Astrocyte of the spinal cord (primary cell): Measurements from ENCODE around the gene MAST4.

Experiments
- DNase-seq: peaks from one replicate; pipeline ENCODE4 v3.0.0; 2011; ENCODE audit warnings: low read depth, low spot score
- H3K4me3 ChIP-seq: 2 replicates; pipeline ENCODE4 v1.5.1; 2011; ENCODE audit warnings: low read depth, mild to moderate bottlenecking, low read length, moderate library complexity
- CTCF ChIP-seq: IDR thresholded peaks from 2 replicates; pipeline ENCODE4 v1.5.1; 2012; ENCODE audit warnings: low read depth, mild to moderate bottlenecking, low read length, inconsistent platforms
- in situ Hi-C: cut with HindIII; loops from 2 replicates; pipeline ENCODE4 v1.10.0; 2017; ENCODE audit warnings: low sequenced_read_pairs

The MAST4 gene

GRCh38 chr5:67058998-67059743 lies 463.0 kb downstream of the MAST4 start:
- in situ Hi-C loops: no loop called here
- no peak overlapping the region for H3K4me3 ChIP-seq
- TF ChIP-seq CTCF: no peak

DNA sequence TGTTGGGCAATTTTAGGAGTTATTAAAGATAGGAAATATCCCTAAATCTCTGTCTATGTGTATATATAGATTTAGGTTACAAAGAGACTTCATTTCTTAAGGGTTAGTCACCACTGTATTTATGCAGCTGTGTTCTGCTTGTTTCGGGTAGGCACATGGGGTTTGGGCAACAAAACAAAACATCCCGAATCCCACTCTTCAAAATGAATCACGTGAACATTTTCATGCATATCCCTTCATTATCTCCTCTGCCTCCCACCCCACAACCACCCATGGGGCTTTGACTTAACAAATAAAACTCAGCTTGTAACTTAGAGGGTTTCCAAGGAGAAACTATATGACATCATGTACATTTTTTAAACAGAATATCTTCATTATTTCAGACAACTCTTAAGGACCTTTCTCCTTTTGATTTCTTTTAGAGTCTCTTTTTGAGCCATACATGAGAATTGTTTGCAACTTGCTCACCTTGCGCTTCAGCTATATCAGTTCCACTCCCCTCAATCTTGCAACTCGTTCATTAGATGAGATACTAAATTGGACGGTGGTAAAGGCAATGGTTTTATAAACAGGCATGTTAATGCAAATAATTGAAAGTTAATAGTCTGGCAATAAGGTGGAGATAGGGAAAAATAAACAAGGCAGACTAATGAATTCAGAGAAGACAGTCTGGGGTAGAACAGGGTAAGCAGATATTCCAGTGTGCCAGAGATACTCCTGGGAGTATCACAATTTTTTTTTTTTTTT lies 463.7 kb downstream of the MAST4 start:
- in situ Hi-C loops: no loop called here
- DNase-seq: peak; percentile 86
- no peak overlapping the region for H3K4me3 ChIP-seq
- no peak for TF ChIP-seq CTCF

More at GRCh38 chr5:67058998-67059743, 463.0 kb downstream of the MAST4 start:
- DNase-seq: no peak

- no peak overlapping the region for H3K4me3 ChIP-seq
- in situ Hi-C loops: no loop called here
- no peak for TF ChIP-seq CTCF
- no peak for DNase-seq
Observed at GRCh38 chr5:67061511-67061910, 465.3 kb downstream of the MAST4 start.

GRCh38 chr5:67063055-67063454 lies 466.9 kb downstream of the MAST4 start:
- in situ Hi-C loops: no loop called here
- TF ChIP-seq CTCF: no peak
- DNase-seq: no peak
- no peak overlapping the region for H3K4me3 ChIP-seq

GRCh38 chr5:67063791-67064190 lies 467.6 kb downstream of the MAST4 start:
- TF ChIP-seq CTCF: no peak
- in situ Hi-C loops: no loop called here
- no peak overlapping the region for H3K4me3 ChIP-seq
- DNase-seq: peak; percentile 61

- H3K4me3 ChIP-seq: no peak overlapping the region
- TF ChIP-seq CTCF: no peak
- no peak for DNase-seq
- in situ Hi-C loops: no loop called here
Observed at GRCh38 chr5:67065237-67065636, 469.0 kb downstream of the MAST4 start.
